Mucosa of descending colon (tissue), 3 donors: ENCODE results near the gene CFAP61. TPM values are rescaled to one million over a fixed set of nuclear protein-coding genes. Genes with fewer than 3 reads are reported as not detected.
A peak's percentile ranks its signal among the peaks of the same experiment; 100 is the strongest.

ENCODE experiments used
- ATAC-seq: fragments of 200-7000 bp; cut with Tn5 transposase; one replicate; pipeline ENCODE4 v1.9.1; 2020; ENCODE audit warnings: mild to moderate bottlenecking, moderate library complexity
- DNase-seq, 3 donors: peaks; one replicate each; pipeline ENCODE4 v3.0.0-alpha.2; 2020
- H3K36me3 ChIP-seq: fragments of 200-600 bp; one replicate; pipeline ENCODE4 v1.8.0; 2021; ENCODE audit warnings: low read depth, mild to moderate bottlenecking
- H3K4me1 ChIP-seq: fragments of 200-600 bp; one replicate; pipeline ENCODE4 v1.8.0; 2021; ENCODE audit warnings: low read depth, mild to moderate bottlenecking
- H3K4me3 ChIP-seq: fragments of 200-600 bp; one replicate; pipeline ENCODE4 v1.8.0; 2021; ENCODE audit warnings: mild to moderate bottlenecking
- H3K9me3 ChIP-seq: fragments of 200-600 bp; one replicate; pipeline ENCODE4 v1.8.0; 2021; ENCODE audit warnings: mild to moderate bottlenecking
- CTCF ChIP-seq: fragments of 200-600 bp; IDR thresholded peaks from one replicate; pipeline ENCODE4 v1.8.0; 2022; ENCODE audit warnings: antibody characterized with exemption, mild to moderate bottlenecking
- intact Hi-C, 2 donors: fragments of 100-400 bp; cut with DNase I in 1 of 2; cut with micrococcal nuclease in 1 of 2; formaldehyde crosslinking; loops; one replicate each; pipeline versions ENCODE4 v1.11.0 to v1.11.1; 2022; cut with DNase I, micrococcal nuclease
- total RNA-seq, 3 donors: library from RNA; stranded (reverse); fragmentation: NEBNext Ultra II Directional in 2 of 3; extraction: Animal tissue kit (Norgen Biotek cat#: 25700) in 2 of 3; gene quantifications; one replicate each; pipeline versions ENCODE4 v1.2.1 to v1.2.4, GENCODE V29; 2021 to 2023
- donor health status: DM: no; HTN: no; CAD: no; lungs with moderate emphysema.
- donor health status: DM: no; HTN: no; CAD: no.
- donor health status: DM: no; HTN: yes; CAD: no.

The CFAP61 gene
- total RNA-seq, 3 donors from 2014 or later = 0.35 to 0.79 TPM; not detected in 1

- Histone ChIP-seq H3K4me3 (no peak overlapping the region), H3K36me3 (peaks cover 15% of the 10 kb centered on the region), H3K9me3 (no peaks in the 10 kb centered on the region), H3K4me1 (no peaks in the 10 kb centered on the region)
- no peak for DNase-seq
- ATAC-seq = no peak
- intact Hi-C loops = no loop called here
- no peak for TF ChIP-seq CTCF
Measured at GRCh38 chr20:20038586-20038985, 13.7 kb upstream of the CFAP61 start.

GRCh38 chr20:20039752-20040387, 12.5 kb upstream of the CFAP61 start:
- ATAC-seq (no peak), DNase-seq (no peak)
- TF ChIP-seq CTCF = no peak
- no peak overlapping the region for H3K4me3 ChIP-seq
- no peaks in the 10 kb centered on the region for H3K9me3 ChIP-seq
- H3K4me1 ChIP-seq = no peaks in the 10 kb centered on the region
- intact Hi-C loops = no loop called here
- H3K36me3 ChIP-seq = peaks cover 15% of the 10 kb centered on the region

- H3K4me3 ChIP-seq = peak overlapping the region; percentile 91
- intact Hi-C loops = no loop called here
- H3K9me3 ChIP-seq = no peaks in the 10 kb centered on the region
- TF ChIP-seq CTCF = no peak
- ATAC-seq (peak; percentile 39), DNase-seq (no peak)
- no peaks in the 10 kb centered on the region for H3K36me3 ChIP-seq
- H3K4me1 ChIP-seq = peaks cover 12% of the 10 kb centered on the region
Measured at GRCh38 chr20:20051767-20052073, 612 bp upstream of the CFAP61 start.

- Histone ChIP-seq H3K9me3 (no peaks in the 10 kb centered on the region), H3K4me3 (no peak overlapping the region), H3K36me3 (no peaks in the 10 kb centered on the region), H3K4me1 (no peaks in the 10 kb centered on the region)
- ATAC-seq (no peak), DNase-seq (no peak)
- intact Hi-C loops = no loop called here
- TF ChIP-seq CTCF = no peak
Measured at GRCh38 chr20:20060234-20060998, 8.1 kb downstream of the CFAP61 start.

- DNase-seq (no peak), ATAC-seq (no peak)
- TF ChIP-seq CTCF = no peak
- intact Hi-C loops = no loop called here
- no peaks in the 10 kb centered on the region for H3K4me1 ChIP-seq
- no peaks in the 10 kb centered on the region for H3K36me3 ChIP-seq
- H3K9me3 ChIP-seq = no peaks in the 10 kb centered on the region
- no peak overlapping the region for H3K4me3 ChIP-seq
Measured at GRCh38 chr20:20063941-20064702, 11.8 kb downstream of the CFAP61 start.
